G401 (cell line): ENCODE measurements around the gene STX8. TPM values are rescaled to one million over a fixed set of nuclear protein-coding genes. Genes with fewer than 3 reads are reported as not detected.
"Not testable (repeated sequence)": the region's sequence is repeated elsewhere in the genome, so short reads cannot be mapped to it uniquely, and the experiment has no call there.

Experiments used
- DNase-seq: peaks from one replicate; pipeline ENCODE4 v3.0.0-alpha.2; 2015; ENCODE audit warnings: low spot score
- in situ Hi-C: cut with HindIII; loops from 2 replicates; pipeline ENCODE4 v1.10.0; 2016; ENCODE audit warnings: low sequenced_read_pairs, mixed read lengths
- total RNA-seq: library from RNA; depleted of rRNA; stranded (reverse); fragments of >200 nt; shearing (Covaris generic); gene quantifications from 2 replicates; pipeline ENCODE4 v1.2.3, GENCODE V29; 2014

The STX8 gene
- total RNA-seq, 1 experiment from 2014 or later: 95.8 TPM

- no peak for DNase-seq
- in situ Hi-C loops: no loop called here
These were observed 207.0 kb downstream of the STX8 start for GRCh38 chr17:9368631-9369030.

- in situ Hi-C loops: no loop called here
- DNase-seq: no peak
These were observed 208.5 kb downstream of the STX8 start for GRCh38 chr17:9367156-9367555.

GRCh38 chr17:9364837-9365430 is 210.7 kb downstream of the STX8 start:
- no peak for DNase-seq
- in situ Hi-C loops: no loop called here

GRCh38 chr17:9363440-9364350 is 211.9 kb downstream of the STX8 start:
- DNase-seq: no peak
- in situ Hi-C loops: no loop called here

- in situ Hi-C loops: no loop called here
- DNase-seq: no peak
These were observed 214.2 kb downstream of the STX8 start for GRCh38 chr17:9361188-9361955.

GRCh38 chr17:9360677-9361081 is 214.9 kb downstream of the STX8 start:
- DNase-seq: no peak
- in situ Hi-C loops: no loop called here

- in situ Hi-C loops: no loop called here
- DNase-seq: peak; percentile 44
These were observed 219.1 kb downstream of the STX8 start for GRCh38 chr17:9356488-9356911.

- in situ Hi-C loops: no loop called here
- no peak for DNase-seq
These were observed 219.8 kb downstream of the STX8 start for GRCh38 chr17:9355846-9356245.

- in situ Hi-C loops: not testable (repeated sequence)
These were observed 220.4 kb downstream of the STX8 start for GRCh38 chr17:9355231-9355630.

GRCh38 chr17:9350080-9350479 is 225.5 kb downstream of the STX8 start:
- no peak for DNase-seq
- in situ Hi-C loops: no loop called here

More at GRCh38 chr17:9355231-9355630, 220.4 kb downstream of the STX8 start:
- DNase-seq: not testable (repeated sequence)

- in situ Hi-C loops: no loop called here
- DNase-seq: no peak
These were observed 229.2 kb downstream of the STX8 start for GRCh38 chr17:9346296-9346926.

GRCh38 chr17:9343516-9343915 is 232.1 kb downstream of the STX8 start:
- in situ Hi-C loops: no loop called here
- no peak for DNase-seq

GRCh38 chr17:9342225-9342624 is 233.4 kb downstream of the STX8 start:
- DNase-seq: no peak
- in situ Hi-C loops: no loop called here

GRCh38 chr17:9339958-9340357 is 235.7 kb downstream of the STX8 start:
- no peak for DNase-seq
- in situ Hi-C loops: no loop called here

- DNase-seq, in situ Hi-C loops: not testable (repeated sequence)
These were observed 236.1 kb downstream of the STX8 start for GRCh38 chr17:9339482-9339881.

GRCh38 chr17:9336817-9337216 is 238.8 kb downstream of the STX8 start:
- in situ Hi-C loops: no loop called here
- no peak for DNase-seq

GRCh38 chr17:9334536-9335446 is 240.8 kb downstream of the STX8 start:
- DNase-seq: no peak

GRCh38 chr17:9332132-9332494 is 243.5 kb downstream of the STX8 start:
- in situ Hi-C loops: no loop called here
- DNase-seq: no peak

More at GRCh38 chr17:9334536-9335446, 240.8 kb downstream of the STX8 start:
- in situ Hi-C loops: no loop called here
